CD8-positive, alpha-beta memory T cell (primary cell): ENCODE results near the gene TOP3B. TPM values are rescaled to one million over a fixed set of nuclear protein-coding genes. Genes with fewer than 3 reads are reported as not detected.

Experiments
- CTCF ChIA-PET: fragments of 350-600 bp; sonication (Branson Sonifier 250); formaldehyde crosslinking; loops from one replicate; lab custom pipeline; 2021; ENCODE audit warnings: antibody characterized with exemption; lab: Charles Lee
- POLR2A ChIA-PET: fragments of 350-600 bp; sonication (Branson Sonifier 250); formaldehyde crosslinking; loops from one replicate; lab custom pipeline; 2021; ENCODE audit warnings: antibody characterized with exemption; lab: Charles Lee
- DNase-seq, 5 donors: peaks; one replicate each; pipeline versions ENCODE4 v3.0.0 to v3.0.0-alpha.2; 2020 to 2022; ENCODE audit warnings: mixed read lengths in 1 of 5
- H3K27ac ChIP-seq: one replicate; pipeline ENCODE4 v1.7.0; 2013; ENCODE audit warnings: low read depth, mild to moderate bottlenecking, low read length, moderate library complexity
- H3K27me3 ChIP-seq: 2 replicates; pipeline ENCODE4 v1.7.0; 2013; ENCODE audit warnings: low read length, mild to moderate bottlenecking; ENCODE audit not compliant: insufficient read depth, poor library complexity, severe bottlenecking
- H3K36me3 ChIP-seq: 2 replicates; pipeline ENCODE4 v1.7.0; 2013; ENCODE audit warnings: mild to moderate bottlenecking, low read length, moderate library complexity; ENCODE audit not compliant: insufficient read depth
- H3K4me1 ChIP-seq: 2 replicates; pipeline ENCODE4 v1.7.0; 2013; ENCODE audit warnings: mild to moderate bottlenecking, low read length, moderate library complexity; ENCODE audit not compliant: insufficient read depth
- H3K4me3 ChIP-seq: 2 replicates; pipeline ENCODE4 v1.7.0; 2013; ENCODE audit warnings: mild to moderate bottlenecking, low read length
- H3K9me3 ChIP-seq: 2 replicates; pipeline ENCODE4 v1.7.0; 2013; ENCODE audit warnings: mild to moderate bottlenecking, low read length
- H3K27ac Mint-ChIP-seq, 8 donors: one replicate each; pipeline ENCODE4 v1.8.0; 2020 to 2021; ENCODE audit warnings: mixed read lengths in 8 of 8, mild to moderate bottlenecking in 6 of 8, inconsistent platforms in 3 of 8, moderate library complexity in 3 of 8
- H3K27me3 Mint-ChIP-seq, 2 donors: one replicate each; pipeline ENCODE4 v1.8.0; 2020 to 2021; ENCODE audit warnings: mixed read lengths in 2 of 2, mild to moderate bottlenecking in 1 of 2, moderate library complexity in 1 of 2
- H3K36me3 Mint-ChIP-seq, 3 donors: one replicate each; pipeline ENCODE4 v1.8.0; 2020 to 2021; ENCODE audit warnings: mixed read lengths in 3 of 3, inconsistent platforms in 1 of 3, mild to moderate bottlenecking in 1 of 3
- H3K4me1 Mint-ChIP-seq, 3 donors: one replicate each; pipeline ENCODE4 v1.8.0; 2020 to 2021; ENCODE audit warnings: mixed read lengths in 3 of 3, inconsistent platforms in 1 of 3, mild to moderate bottlenecking in 1 of 3
- H3K4me3 Mint-ChIP-seq, 7 donors: one replicate each; pipeline ENCODE4 v1.8.0; 2020 to 2021; ENCODE audit warnings: mixed read lengths in 7 of 7, mild to moderate bottlenecking in 6 of 7, moderate library complexity in 4 of 7, inconsistent platforms in 2 of 7
- H3K9me3 Mint-ChIP-seq, 5 donors: one replicate each; pipeline ENCODE4 v1.8.0; 2020 to 2022; ENCODE audit warnings: mixed read lengths in 5 of 5, mild to moderate bottlenecking in 3 of 5, moderate library complexity in 2 of 5, inconsistent platforms in 1 of 5
- polyA plus RNA-seq: library from polyadenylated mRNA; unstranded; fragments of 300-500 nt; fragmentation: Illumina TruSeq; gene quantifications from one replicate; pipeline ENCODE4 v1.2.3, GENCODE V29; 2021
- total RNA-seq, 2 experiments: library from RNA; stranded (reverse); gene quantifications; one replicate each; pipeline ENCODE4 v1.2.3, GENCODE V29; 2021

Gene TOP3B
- total and polyA plus RNA-seq, 3 experiments from 2014 or later: 17.3 to 36.9 (median 30.1) TPM

DNA sequence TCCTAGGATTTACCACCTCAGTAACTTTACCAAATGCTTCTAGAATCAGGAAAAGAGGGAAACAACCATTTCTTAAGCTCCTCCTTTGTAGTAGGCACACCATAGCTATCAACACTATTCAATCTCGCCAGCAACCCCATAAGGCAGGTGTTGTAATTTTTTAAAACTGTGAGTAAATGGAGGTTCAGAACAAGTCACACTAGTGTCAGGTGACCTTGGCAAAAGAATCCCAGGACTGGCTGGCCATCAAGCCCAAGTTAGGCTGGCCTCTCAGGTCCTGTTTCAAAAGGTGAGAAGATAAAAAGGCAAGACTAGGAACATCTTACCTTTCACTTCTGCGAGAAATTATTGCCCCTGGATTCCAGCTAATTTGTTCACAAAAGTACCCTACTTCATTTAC lies 713 bp downstream of the TOP3B start:
- no peaks in the 10 kb centered on the region for H3K36me3 ChIP-seq
- Mint-ChIP-seq H3K4me1 (peaks cover 39 to 53% (median 44%) of the 10 kb centered on the region in 3 donors), H3K27ac (peak overlapping the region; percentile 75 to 94 (median 86)), H3K27me3 (no peaks in the 10 kb centered on the region), H3K9me3 (no peaks in the 10 kb centered on the region), H3K4me3 (peak overlapping the region; percentile 88 to 95 (median 90)), H3K36me3 (peaks cover 0 to 25% (median 2%) of the 10 kb centered on the region in 3 donors)
- H3K27me3 ChIP-seq: no peaks in the 10 kb centered on the region
- POLR2A ChIA-PET: no interaction called here
- H3K9me3 ChIP-seq: no peaks in the 10 kb centered on the region
- no peak for DNase-seq
- peaks cover 17% of the 10 kb centered on the region for H3K4me1 ChIP-seq
- CTCF ChIA-PET: interaction anchor here (2.3 kb wide), 1 partner anchor 10 kb away, joined by 18 read pairs; no protein-coding TSS in a partner anchor
- peak overlapping the region; percentile 93 for H3K4me3 ChIP-seq
- peak overlapping the region; percentile 98 for H3K27ac ChIP-seq

DNA sequence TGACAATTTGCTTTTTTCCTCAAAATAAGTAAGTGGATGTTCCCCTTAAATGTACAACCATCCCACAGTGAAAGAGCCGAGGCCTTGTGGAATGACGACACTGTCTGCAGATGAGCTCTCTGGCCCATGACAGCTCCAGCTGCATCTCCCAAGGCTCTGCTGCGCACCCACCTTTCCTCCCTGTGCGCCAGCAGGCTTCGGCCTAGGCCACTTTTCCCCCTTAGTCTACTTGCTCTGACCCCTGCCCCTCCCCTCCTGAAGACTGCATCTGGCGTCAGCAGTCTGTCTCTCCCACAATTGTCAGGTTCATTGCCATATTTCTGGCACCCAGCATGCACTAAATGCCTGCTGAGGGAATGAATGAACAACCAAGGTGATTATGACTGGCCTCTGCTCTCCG lies 2.0 kb downstream of the TOP3B start:
- no peaks in the 10 kb centered on the region for H3K9me3 ChIP-seq
- Mint-ChIP-seq H3K9me3 (no peaks in the 10 kb centered on the region), H3K27ac (peak overlapping the region in 5 of 8 donors; percentile 26 to 88 (median 51)), H3K4me3 (peak overlapping the region in 6 of 7 donors; percentile 12 to 90 (median 62)), H3K27me3 (no peaks in the 10 kb centered on the region), H3K4me1 (peaks cover 47 to 62% (median 52%) of the 10 kb centered on the region in 3 donors), H3K36me3 (peaks cover 0 to 36% (median 2%) of the 10 kb centered on the region in 3 donors)
- no peaks in the 10 kb centered on the region for H3K27me3 ChIP-seq
- H3K4me1 ChIP-seq: peaks cover 17% of the 10 kb centered on the region
- no peak overlapping the region for H3K27ac ChIP-seq
- ChIA-PET POLR2A (no interaction called here), CTCF (interaction anchor here (2.3 kb wide), 1 partner anchor 8 kb away, joined by 18 read pairs; no protein-coding TSS in a partner anchor)
- peaks cover 8% of the 10 kb centered on the region for H3K36me3 ChIP-seq
- no peak for DNase-seq
- H3K4me3 ChIP-seq: no peak overlapping the region

DNA sequence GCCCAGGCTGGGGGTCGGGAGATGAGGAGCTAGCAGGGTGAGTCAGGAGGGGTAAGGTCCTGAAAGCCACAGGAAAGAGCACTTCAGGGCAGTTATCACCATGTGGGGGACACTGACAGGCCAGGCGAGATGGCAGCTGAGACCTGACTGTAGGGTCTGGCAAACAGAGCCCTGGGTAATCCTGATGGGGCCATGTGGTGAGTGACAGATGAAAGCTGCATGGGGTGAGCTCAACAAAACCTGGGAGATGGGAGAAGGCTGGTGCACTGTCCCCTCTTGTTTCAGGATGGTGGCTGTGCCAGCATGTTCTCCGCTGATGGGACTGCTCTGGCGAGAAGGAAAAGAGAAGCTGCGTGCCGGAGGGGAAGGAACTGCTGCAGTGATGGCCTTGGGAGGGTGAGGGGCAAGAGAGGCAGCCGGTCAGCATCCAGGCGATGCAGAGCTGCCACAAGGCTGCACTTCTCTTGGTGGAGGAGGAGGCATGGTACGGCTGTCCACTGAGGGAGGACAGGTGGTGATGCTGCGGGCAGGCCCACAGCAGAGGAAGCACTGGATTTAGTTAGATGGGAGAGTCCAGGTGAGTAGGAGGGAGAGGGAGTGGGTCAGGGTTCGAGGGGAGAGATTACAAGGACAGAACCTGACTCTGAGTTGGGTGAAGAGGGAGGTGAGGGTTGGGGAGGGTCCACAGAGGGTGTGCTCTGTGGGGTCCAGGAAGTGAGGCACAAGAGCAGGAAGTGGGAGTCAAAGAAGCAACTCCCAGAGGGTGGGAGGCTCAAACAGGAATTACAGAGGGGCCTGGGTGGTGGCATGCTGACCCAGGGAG lies 3.8 kb downstream of the TOP3B start:
- Histone ChIP-seq H3K4me3 (no peak overlapping the region), H3K9me3 (no peaks in the 10 kb centered on the region), H3K27me3 (no peaks in the 10 kb centered on the region), H3K36me3 (peaks cover 26% of the 10 kb centered on the region), H3K4me1 (peaks cover 17% of the 10 kb centered on the region), H3K27ac (no peak overlapping the region)
- no peak for DNase-seq
- Mint-ChIP-seq H3K4me1 (peaks cover 46 to 63% (median 52%) of the 10 kb centered on the region in 3 donors), H3K36me3 (peaks cover 0 to 54% (median 6%) of the 10 kb centered on the region in 3 donors), H3K4me3 (peak overlapping the region in 3 of 7 donors; percentile 8 to 66 (median 24)), H3K27ac (peak overlapping the region in 7 of 8 donors; percentile 5 to 72 (median 32)), H3K27me3 (no peaks in the 10 kb centered on the region), H3K9me3 (no peaks in the 10 kb centered on the region)
- CTCF ChIA-PET: no interaction called here
- POLR2A ChIA-PET: no interaction called here

DNA sequence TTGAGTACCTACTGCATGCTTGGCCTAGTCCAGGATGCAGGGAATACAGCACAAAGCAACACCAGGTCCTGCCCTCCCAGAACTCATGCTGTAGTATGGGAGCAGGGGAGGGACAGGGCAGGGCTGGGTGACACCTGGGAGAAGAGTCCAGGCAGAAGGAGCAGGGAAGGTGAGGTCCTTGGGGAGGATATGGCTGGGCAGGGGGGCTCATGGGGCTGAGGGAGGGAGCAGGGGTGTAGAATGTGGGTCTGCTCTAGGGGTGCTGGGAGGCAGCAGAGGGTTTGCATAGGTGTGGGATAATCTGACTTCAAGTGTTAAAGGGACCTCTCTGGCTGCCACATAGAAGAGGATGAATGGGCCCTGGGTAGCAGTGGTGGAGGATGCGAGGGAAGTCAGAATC lies 4.8 kb downstream of the TOP3B start:
- Mint-ChIP-seq H3K36me3 (peaks cover 0 to 64% (median 6%) of the 10 kb centered on the region in 3 donors), H3K27ac (peak overlapping the region in 3 of 8 donors; percentile 4 to 87 (median 64)), H3K4me3 (no peak overlapping the region), H3K9me3 (no peaks in the 10 kb centered on the region), H3K4me1 (peaks cover 46 to 62% (median 51%) of the 10 kb centered on the region in 3 donors), H3K27me3 (no peaks in the 10 kb centered on the region)
- H3K4me1 ChIP-seq: peaks cover 17% of the 10 kb centered on the region
- H3K9me3 ChIP-seq: no peaks in the 10 kb centered on the region
- no peak overlapping the region for H3K27ac ChIP-seq
- POLR2A ChIA-PET: interaction anchor here (0.6 kb wide), 1 partner anchor 122 kb away, joined by 4 read pairs; no protein-coding TSS in a partner anchor
- H3K4me3 ChIP-seq: no peak overlapping the region
- CTCF ChIA-PET: no interaction called here
- DNase-seq: no peak
- H3K27me3 ChIP-seq: no peaks in the 10 kb centered on the region
- H3K36me3 ChIP-seq: peaks cover 29% of the 10 kb centered on the region

DNA sequence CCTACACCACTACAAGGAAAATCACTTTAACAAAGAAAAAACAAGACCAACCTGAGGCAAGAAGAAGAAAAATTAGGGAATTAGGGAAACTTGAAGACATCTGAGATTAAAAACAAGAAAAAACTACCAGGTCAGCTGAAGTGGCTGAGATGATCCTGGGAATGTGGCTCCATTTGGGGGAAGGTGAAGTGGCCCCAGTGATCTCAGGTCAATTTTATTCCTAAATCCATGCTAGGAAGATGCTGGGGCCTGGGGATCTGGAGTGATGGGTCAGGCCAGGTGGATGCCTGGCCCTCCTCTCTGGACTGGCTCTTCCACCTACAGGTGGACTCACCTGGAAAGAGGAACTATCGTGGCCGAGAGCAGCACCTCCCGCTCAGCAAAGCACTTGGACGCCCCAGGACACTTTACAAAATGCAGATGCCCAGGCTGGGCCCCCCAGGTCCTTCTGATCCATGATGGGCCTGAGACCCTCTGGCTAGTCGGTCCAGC lies 6.7 kb downstream of the TOP3B start:
- POLR2A ChIA-PET: interaction anchor here (0.5 kb wide), 1 partner anchor 241 kb away, joined by 3 read pairs; no protein-coding TSS in a partner anchor
- DNase-seq: no peak
- peaks cover 2% of the 10 kb centered on the region for H3K4me1 ChIP-seq

DNA sequence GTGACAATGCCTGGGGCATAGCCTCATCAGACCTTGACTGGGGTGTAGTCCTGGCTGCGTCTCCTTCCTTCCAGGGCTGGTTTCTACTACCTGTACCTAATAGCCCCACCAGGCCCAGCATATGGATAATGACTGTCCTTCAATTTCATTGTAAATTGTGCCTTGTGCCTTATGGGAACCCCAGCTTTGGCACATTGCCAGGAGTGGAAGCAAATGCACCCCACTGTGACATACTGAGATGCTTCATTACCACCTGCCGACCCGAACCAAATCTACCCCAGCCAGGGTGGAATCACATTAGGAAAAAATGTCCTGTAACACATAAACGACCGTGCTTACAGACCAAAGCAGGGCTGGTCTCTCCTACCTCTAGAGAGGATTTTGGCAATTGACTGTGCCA lies 7.3 kb downstream of the TOP3B start:
- DNase-seq: no peak
- Histone ChIP-seq H3K27me3 (no peaks in the 10 kb centered on the region), H3K36me3 (peaks cover 45% of the 10 kb centered on the region), H3K4me3 (no peak overlapping the region), H3K4me1 (no peaks in the 10 kb centered on the region), H3K9me3 (no peaks in the 10 kb centered on the region), H3K27ac (no peak overlapping the region)
- H3K36me3 Mint-ChIP-seq: peaks cover 0 to 84% (median 11%) of the 10 kb centered on the region in 3 donors
- H3K4me1 Mint-ChIP-seq: peaks cover 28 to 40% (median 28%) of the 10 kb centered on the region in 3 donors
- H3K27ac Mint-ChIP-seq: peak overlapping the region in 1 of 8 donors; percentile 65
- H3K9me3 Mint-ChIP-seq: no peaks in the 10 kb centered on the region
- ChIA-PET CTCF (no interaction called here), POLR2A (no interaction called here)
- no peaks in the 10 kb centered on the region for H3K27me3 Mint-ChIP-seq
- H3K4me3 Mint-ChIP-seq: no peak overlapping the region

More for the DNA sequence above, 6.7 kb downstream of the TOP3B start:
- H3K4me3 ChIP-seq: no peak overlapping the region
- H3K9me3 Mint-ChIP-seq: no peaks in the 10 kb centered on the region
- H3K27ac Mint-ChIP-seq: peak overlapping the region in 2 of 8 donors; percentile 27 to 65
- H3K27me3 ChIP-seq: no peaks in the 10 kb centered on the region
- CTCF ChIA-PET: no interaction called here
- peaks cover 40% of the 10 kb centered on the region for H3K36me3 ChIP-seq
- H3K27me3 Mint-ChIP-seq: no peaks in the 10 kb centered on the region
- H3K4me1 Mint-ChIP-seq: peaks cover 33 to 46% (median 34%) of the 10 kb centered on the region in 3 donors
- no peaks in the 10 kb centered on the region for H3K9me3 ChIP-seq
- H3K4me3 Mint-ChIP-seq: no peak overlapping the region
- H3K27ac ChIP-seq: no peak overlapping the region
- H3K36me3 Mint-ChIP-seq: peaks cover 0 to 78% (median 8%) of the 10 kb centered on the region in 3 donors

DNA sequence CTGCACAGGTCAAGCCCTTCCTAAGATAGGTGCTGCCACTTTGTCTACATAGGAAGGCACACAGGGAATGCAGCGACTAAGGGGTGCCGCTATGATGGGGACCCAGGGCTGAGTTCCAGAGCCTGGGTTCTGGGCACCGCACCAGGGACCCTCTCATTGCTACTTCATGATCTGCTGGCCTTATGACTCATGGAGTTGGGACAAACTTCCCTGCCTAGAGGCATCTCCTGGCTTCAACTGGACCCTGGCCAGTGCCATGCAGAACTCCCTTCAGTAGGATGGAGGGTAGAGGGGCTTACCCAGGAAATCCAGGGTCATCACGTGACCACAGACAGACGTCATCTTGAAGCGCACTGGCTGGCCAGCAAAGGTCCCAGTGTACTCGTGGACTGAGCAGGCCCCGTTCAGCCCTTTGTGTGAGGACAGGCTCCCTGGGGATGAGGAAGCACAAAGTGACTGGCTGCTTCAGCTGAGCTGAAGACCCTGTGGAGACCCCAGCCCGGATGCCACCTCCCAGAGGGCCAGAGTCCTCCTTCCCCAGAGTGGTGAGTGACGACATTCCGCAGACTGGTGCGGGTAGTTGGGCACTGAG lies 8.4 kb downstream of the TOP3B start:
- CTCF ChIA-PET: no interaction called here
- Histone ChIP-seq H3K27me3 (no peaks in the 10 kb centered on the region), H3K36me3 (peaks cover 49% of the 10 kb centered on the region), H3K4me3 (no peak overlapping the region), H3K27ac (no peak overlapping the region), H3K9me3 (no peaks in the 10 kb centered on the region), H3K4me1 (no peaks in the 10 kb centered on the region)
- Mint-ChIP-seq H3K36me3 (peaks cover 0 to 81% (median 10%) of the 10 kb centered on the region in 3 donors), H3K4me3 (no peak overlapping the region), H3K9me3 (no peaks in the 10 kb centered on the region), H3K27ac (no peak overlapping the region), H3K27me3 (no peaks in the 10 kb centered on the region), H3K4me1 (peaks cover 20 to 32% (median 22%) of the 10 kb centered on the region in 3 donors)
- DNase-seq: no peak
- POLR2A ChIA-PET: interaction anchor here (0.6 kb wide), 1 partner anchor 918 kb away, joined by 5 read pairs; no protein-coding TSS in a partner anchor
